Right lobe of liver (tissue), 4 donors: ENCODE measurements around the gene FGD4.

Experiments used
- POLR2A ChIP-seq: fragments of 450-650 bp; IDR thresholded peaks from one replicate; pipeline ENCODE4 v1.6.1; 2017; ENCODE audit warnings: antibody characterized with exemption, mild to moderate bottlenecking
- TF ChIP-seq, protein P1 (sequence below), 4 donors: fragments of 200-600 bp in 3 of 4; fragments of 450-650 bp in 1 of 4; IDR thresholded peaks; one replicate each; pipeline versions ENCODE4 v1.5.1 to v1.8.0; 2016 to 2022; ENCODE audit warnings: antibody characterized with exemption in 4 of 4, mild to moderate bottlenecking in 2 of 4
- donor health status: DM: no; HTN: no; CAD: no.
- donor health status: DM: no; HTN: no; CAD: no.
- donor health status: DM: no; HTN: yes; CAD: no.

DNA sequence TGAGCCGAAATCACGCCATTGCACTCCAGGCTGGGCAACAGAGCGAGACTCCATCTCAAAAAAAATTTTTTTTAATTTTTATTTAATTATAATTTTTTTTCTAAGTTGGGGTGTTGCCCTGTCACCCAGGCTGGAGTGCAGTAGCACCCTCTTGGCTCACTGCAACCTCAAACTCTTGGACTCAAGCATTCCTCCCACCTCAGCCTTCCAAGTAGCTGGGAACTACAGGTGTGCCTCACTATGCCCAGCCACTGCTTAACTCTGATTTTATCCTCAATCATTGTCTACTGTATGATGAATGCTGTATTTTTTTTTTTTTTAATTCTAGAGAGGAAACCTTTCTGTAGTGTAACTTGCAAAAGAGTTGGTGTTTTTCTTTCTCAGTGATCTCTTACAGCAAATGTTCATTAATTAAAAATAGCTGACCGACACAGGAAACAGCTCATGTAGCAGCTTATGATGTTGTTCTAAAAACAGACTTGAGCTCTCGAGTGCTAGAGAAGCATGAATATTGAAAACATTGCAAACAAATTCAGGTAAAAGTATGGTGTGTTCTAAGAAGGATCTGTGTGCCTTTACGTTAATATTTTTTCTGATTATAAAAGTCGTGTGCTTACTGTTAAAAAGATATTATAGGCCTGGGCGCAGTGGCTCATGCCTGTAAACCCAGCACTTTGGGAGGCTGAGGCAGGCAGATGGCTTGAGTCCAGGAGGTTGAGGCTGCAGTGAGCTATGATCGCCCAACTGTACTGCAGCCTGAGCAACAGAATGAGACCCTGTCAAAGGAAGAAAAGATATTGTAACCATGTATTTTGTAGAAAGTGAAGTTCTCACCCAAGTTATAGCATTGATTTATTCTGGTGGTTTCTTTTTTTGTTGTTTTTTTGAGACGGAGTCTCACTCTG lies 68.9 kb downstream of the FGD4 start:
- TF ChIP-seq, protein P1, sequence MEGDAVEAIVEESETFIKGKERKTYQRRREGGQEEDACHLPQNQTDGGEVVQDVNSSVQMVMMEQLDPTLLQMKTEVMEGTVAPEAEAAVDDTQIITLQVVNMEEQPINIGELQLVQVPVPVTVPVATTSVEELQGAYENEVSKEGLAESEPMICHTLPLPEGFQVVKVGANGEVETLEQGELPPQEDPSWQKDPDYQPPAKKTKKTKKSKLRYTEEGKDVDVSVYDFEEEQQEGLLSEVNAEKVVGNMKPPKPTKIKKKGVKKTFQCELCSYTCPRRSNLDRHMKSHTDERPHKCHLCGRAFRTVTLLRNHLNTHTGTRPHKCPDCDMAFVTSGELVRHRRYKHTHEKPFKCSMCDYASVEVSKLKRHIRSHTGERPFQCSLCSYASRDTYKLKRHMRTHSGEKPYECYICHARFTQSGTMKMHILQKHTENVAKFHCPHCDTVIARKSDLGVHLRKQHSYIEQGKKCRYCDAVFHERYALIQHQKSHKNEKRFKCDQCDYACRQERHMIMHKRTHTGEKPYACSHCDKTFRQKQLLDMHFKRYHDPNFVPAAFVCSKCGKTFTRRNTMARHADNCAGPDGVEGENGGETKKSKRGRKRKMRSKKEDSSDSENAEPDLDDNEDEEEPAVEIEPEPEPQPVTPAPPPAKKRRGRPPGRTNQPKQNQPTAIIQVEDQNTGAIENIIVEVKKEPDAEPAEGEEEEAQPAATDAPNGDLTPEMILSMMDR (IDR thresholded peaks at IDR 0.05) = no peak
- no peak for TF ChIP-seq POLR2A
